ENCODE data around the gene GINS1.

DNA sequence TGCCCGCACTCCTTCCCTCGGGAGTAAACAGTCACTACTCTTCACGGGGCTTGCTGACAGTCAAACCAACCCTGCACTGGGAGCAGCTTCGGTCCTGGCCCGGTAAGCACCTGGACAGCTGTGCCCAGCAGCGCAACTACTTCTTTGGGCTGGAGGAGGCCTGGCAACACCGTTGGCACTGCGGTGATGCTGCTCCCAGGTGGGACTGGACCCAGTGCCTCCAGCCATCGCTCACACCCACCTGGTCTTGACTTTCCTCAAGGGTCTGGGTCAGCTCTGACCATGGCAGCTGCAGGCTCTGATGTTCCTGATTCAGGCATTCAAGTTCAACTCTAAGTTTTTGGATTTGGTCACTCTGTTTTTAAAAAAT, 53.8 kb downstream of the GINS1 start:
- TF ChIP-seq, protein P1, sequence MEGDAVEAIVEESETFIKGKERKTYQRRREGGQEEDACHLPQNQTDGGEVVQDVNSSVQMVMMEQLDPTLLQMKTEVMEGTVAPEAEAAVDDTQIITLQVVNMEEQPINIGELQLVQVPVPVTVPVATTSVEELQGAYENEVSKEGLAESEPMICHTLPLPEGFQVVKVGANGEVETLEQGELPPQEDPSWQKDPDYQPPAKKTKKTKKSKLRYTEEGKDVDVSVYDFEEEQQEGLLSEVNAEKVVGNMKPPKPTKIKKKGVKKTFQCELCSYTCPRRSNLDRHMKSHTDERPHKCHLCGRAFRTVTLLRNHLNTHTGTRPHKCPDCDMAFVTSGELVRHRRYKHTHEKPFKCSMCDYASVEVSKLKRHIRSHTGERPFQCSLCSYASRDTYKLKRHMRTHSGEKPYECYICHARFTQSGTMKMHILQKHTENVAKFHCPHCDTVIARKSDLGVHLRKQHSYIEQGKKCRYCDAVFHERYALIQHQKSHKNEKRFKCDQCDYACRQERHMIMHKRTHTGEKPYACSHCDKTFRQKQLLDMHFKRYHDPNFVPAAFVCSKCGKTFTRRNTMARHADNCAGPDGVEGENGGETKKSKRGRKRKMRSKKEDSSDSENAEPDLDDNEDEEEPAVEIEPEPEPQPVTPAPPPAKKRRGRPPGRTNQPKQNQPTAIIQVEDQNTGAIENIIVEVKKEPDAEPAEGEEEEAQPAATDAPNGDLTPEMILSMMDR (conservative IDR thresholded peaks at IDR 0.05; ENCODE audit: low read length): no peak
- TF ChIP-seq EZH2phosphoT487 (IDR thresholded peaks at IDR 0.05; ENCODE audit: borderline replicate concordance, low read depth, low read length): no peak

Data from OCI-LY7 (cell line).